DOHH2 (cell line): ENCODE measurements around the gene PDE8A.
A peak's percentile ranks its signal among the peaks of the same experiment; 100 is the strongest.
"Not testable (repeated sequence)": the region's sequence is repeated elsewhere in the genome, so short reads cannot be mapped to it uniquely, and the experiment has no call there.

ENCODE experiments used
- H3F3A ChIP-seq: fragments of 200-600 bp; sonication (generic), shearing (Covaris generic); 2 replicates; pipeline ENCODE4 v1.6.0; 2016; ENCODE audit warnings: antibody characterized with exemption, mild to moderate bottlenecking; ENCODE audit not compliant: control insufficient read depth, insufficient read depth
- H3K27ac ChIP-seq: fragments of 200-600 bp; sonication (generic); 2 replicates; pipeline ENCODE4 v1.5.1; 2014; ENCODE audit warnings: low read depth, mild to moderate bottlenecking, low read length, moderate library complexity
- H3K27me3 ChIP-seq: fragments of 200-600 bp; sonication (generic); 2 replicates; pipeline ENCODE4 v1.6.1; 2014; ENCODE audit warnings: mild to moderate bottlenecking, low read length, mixed read lengths; ENCODE audit not compliant: control insufficient read depth
- H3K36me3 ChIP-seq: fragments of 200-600 bp; sonication (generic); 2 replicates; pipeline ENCODE4 v1.6.1; 2014; ENCODE audit warnings: mild to moderate bottlenecking, low read length, moderate library complexity, mixed read lengths; ENCODE audit not compliant: control insufficient read depth
- H3K4me1 ChIP-seq: fragments of 200-600 bp; sonication (generic); 2 replicates; pipeline ENCODE4 v1.6.1; 2014; ENCODE audit warnings: mild to moderate bottlenecking, low read length, mixed read lengths; ENCODE audit not compliant: control insufficient read depth
- H3K4me2 ChIP-seq: fragments of 200-600 bp; sonication (generic); 2 replicates; pipeline ENCODE4 v1.6.0; 2014; ENCODE audit warnings: mild to moderate bottlenecking, low read length, moderate library complexity
- H3K4me3 ChIP-seq: fragments of 200-600 bp; sonication (generic); 2 replicates; pipeline ENCODE4 v1.5.1; 2014; ENCODE audit warnings: mild to moderate bottlenecking, low read length, mixed read lengths
- H3K79me2 ChIP-seq: fragments of 200-600 bp; sonication (generic); 2 replicates; pipeline ENCODE4 v1.6.1; 2014; ENCODE audit warnings: mild to moderate bottlenecking, low read length, mixed read lengths; ENCODE audit not compliant: control insufficient read depth
- H3K9me2 ChIP-seq: fragments of 200-600 bp; sonication (generic); replicated peaks from 2 replicates; pipeline ENCODE4 v1.6.1; 2014; ENCODE audit warnings: mild to moderate bottlenecking, low read length, mixed read lengths; ENCODE audit not compliant: control insufficient read depth
- H3K9me3 ChIP-seq: fragments of 200-600 bp; sonication (generic); 2 replicates; pipeline ENCODE4 v1.6.1; 2014; ENCODE audit warnings: antibody characterized with exemption, low read length, mixed read lengths; ENCODE audit not compliant: control insufficient read depth, insufficient read depth
- H4K20me1 ChIP-seq: fragments of 200-600 bp; sonication (generic); 2 replicates; pipeline ENCODE4 v1.6.0; 2014; ENCODE audit warnings: low read depth, mild to moderate bottlenecking, antibody characterized with exemption, low read length, moderate library complexity; ENCODE audit not compliant: control insufficient read depth, insufficient read depth
- CTCF ChIP-seq: fragments of 200-600 bp; sonication (generic); IDR thresholded peaks from one replicate; pipeline ENCODE4 v1.5.1; 2014; ENCODE audit warnings: antibody characterized with exemption, mild to moderate bottlenecking, low read depth, low read length; ENCODE audit not compliant: poor library complexity, severe bottlenecking
- EZH2phosphoT487 ChIP-seq: fragments of 200-600 bp; sonication (generic); IDR thresholded peaks from 2 replicates; pipeline ENCODE4 v1.6.1; 2017; ENCODE audit warnings: borderline replicate concordance, mild to moderate bottlenecking, antibody characterized with exemption, low read length, moderate library complexity, mixed read lengths

The PDE8A gene

GRCh38 chr15:84983294-84983693 lies 1.6 kb downstream of the PDE8A start:
- Histone ChIP-seq H3K4me2 (peak overlapping the region; percentile 81), H3K4me3 (peak overlapping the region; percentile 85), H3K9me2 (no peaks in the 10 kb centered on the region), H3K9me3 (no peaks in the 10 kb centered on the region), H3K27me3 (no peaks in the 10 kb centered on the region; the same call in 1 of the 2 replicates), H4K20me1 (no peaks in the 10 kb centered on the region), H3F3A (peaks cover 14% of the 10 kb centered on the region; the same call in 1 of the 2 replicates), H3K79me2 (peaks cover 43% of the 10 kb centered on the region), H3K36me3 (no peaks in the 10 kb centered on the region), H3K27ac (no peak overlapping the region), H3K4me1 (peaks cover 57% of the 10 kb centered on the region)
- no peak for TF ChIP-seq CTCF
- TF ChIP-seq EZH2phosphoT487 = no peak

- H3K4me1 ChIP-seq = peaks cover 61% of the 10 kb centered on the region
- no peak for TF ChIP-seq EZH2phosphoT487
- H3K79me2 ChIP-seq = peaks cover 47% of the 10 kb centered on the region
- H3K4me3 ChIP-seq = peak overlapping the region; percentile 85
- H3K9me3 ChIP-seq = no peaks in the 10 kb centered on the region
- peak overlapping the region; percentile 81 for H3K4me2 ChIP-seq
- H3K27me3 ChIP-seq = no peaks in the 10 kb centered on the region; the same call in 1 of the 2 replicates
- peaks cover 14% of the 10 kb centered on the region; the same call in 1 of the 2 replicates for H3F3A ChIP-seq
- no peak overlapping the region for H3K27ac ChIP-seq
- no peaks in the 10 kb centered on the region for H3K36me3 ChIP-seq
- H4K20me1 ChIP-seq = no peaks in the 10 kb centered on the region
- H3K9me2 ChIP-seq = no peaks in the 10 kb centered on the region
Measured at GRCh38 chr15:84983711-84984110, 2.1 kb downstream of the PDE8A start.

- H3K27ac ChIP-seq = no peak overlapping the region
- H4K20me1 ChIP-seq = no peaks in the 10 kb centered on the region
- TF ChIP-seq EZH2phosphoT487 (no peak), CTCF (no peak)
- no peaks in the 10 kb centered on the region for H3K9me2 ChIP-seq
- no peak overlapping the region for H3K4me2 ChIP-seq
- H3F3A ChIP-seq = peaks cover 14% of the 10 kb centered on the region; the same call in 1 of the 2 replicates
- H3K4me3 ChIP-seq = no peak overlapping the region
- no peaks in the 10 kb centered on the region for H3K9me3 ChIP-seq
- H3K27me3 ChIP-seq = no peaks in the 10 kb centered on the region; the same call in 1 of the 2 replicates
- peaks cover 62% of the 10 kb centered on the region for H3K4me1 ChIP-seq
- no peaks in the 10 kb centered on the region for H3K36me3 ChIP-seq
- peaks cover 60% of the 10 kb centered on the region for H3K79me2 ChIP-seq
Measured at GRCh38 chr15:84985158-84985557, 3.5 kb downstream of the PDE8A start.

GRCh38 chr15:84987351-84987750 lies 5.7 kb downstream of the PDE8A start:
- H3K79me2 ChIP-seq = peaks cover 71% of the 10 kb centered on the region
- H3K36me3 ChIP-seq, H3K27me3 ChIP-seq, H3K4me3 ChIP-seq, H3K9me3 ChIP-seq, H3K27ac ChIP-seq, H3K9me2 ChIP-seq, H4K20me1 ChIP-seq, H3K4me2 ChIP-seq: not testable (repeated sequence)
- H3K4me1 ChIP-seq = peaks cover 75% of the 10 kb centered on the region
- peaks cover 14% of the 10 kb centered on the region; the same call in 1 of the 2 replicates for H3F3A ChIP-seq
